ENCODE measurements around the gene MZF1.

The MZF1 gene

DNA sequence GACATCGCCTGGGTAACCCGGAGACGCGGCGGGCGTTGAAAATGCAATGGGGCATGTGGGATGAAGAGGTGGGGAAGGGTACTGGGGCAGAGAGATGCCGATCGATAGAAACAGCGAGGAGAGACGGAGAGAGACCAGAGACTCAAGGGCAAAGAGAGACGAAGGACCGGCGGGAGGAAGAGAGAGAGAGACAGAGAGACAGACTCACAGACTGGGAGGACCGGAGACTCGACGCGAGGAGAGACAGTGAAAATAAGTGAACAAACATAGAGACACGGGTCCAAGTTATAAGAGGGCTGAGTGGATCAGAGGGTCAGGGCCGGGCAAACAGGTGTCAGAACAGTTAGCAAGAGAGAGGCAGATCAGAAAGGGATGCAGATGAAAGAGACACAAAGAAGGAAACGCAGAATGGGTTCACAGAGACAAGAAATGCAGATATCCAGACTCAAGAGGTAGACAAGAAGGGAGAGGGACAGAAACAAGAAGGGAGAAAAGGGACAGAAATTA, 576 bp upstream of the MZF1 start (continued):
- TF ChIP-seq, protein P1, sequence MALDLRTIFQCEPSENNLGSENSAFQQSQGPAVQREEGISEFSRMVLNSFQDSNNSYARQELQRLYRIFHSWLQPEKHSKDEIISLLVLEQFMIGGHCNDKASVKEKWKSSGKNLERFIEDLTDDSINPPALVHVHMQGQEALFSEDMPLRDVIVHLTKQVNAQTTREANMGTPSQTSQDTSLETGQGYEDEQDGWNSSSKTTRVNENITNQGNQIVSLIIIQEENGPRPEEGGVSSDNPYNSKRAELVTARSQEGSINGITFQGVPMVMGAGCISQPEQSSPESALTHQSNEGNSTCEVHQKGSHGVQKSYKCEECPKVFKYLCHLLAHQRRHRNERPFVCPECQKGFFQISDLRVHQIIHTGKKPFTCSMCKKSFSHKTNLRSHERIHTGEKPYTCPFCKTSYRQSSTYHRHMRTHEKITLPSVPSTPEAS (tag by site-specific recombination; IDR thresholded peaks at IDR 0.05): no peak
- no peak for TF ChIP-seq ZNF560 (tag by site-specific recombination; IDR thresholded peaks at IDR 0.05; ENCODE audit: borderline replicate concordance)
- no peak for TF ChIP-seq HOXA7 (CRISPR knock-in tag; IDR thresholded peaks at IDR 0.05; ENCODE audit: borderline replicate concordance)
- TF ChIP-seq ZNF211 (tag by site-specific recombination; IDR thresholded peaks at IDR 0.05; ENCODE audit: low read depth): no peak
- TF ChIP-seq ZNF16 (tag by site-specific recombination; IDR thresholded peaks at IDR 0.05; ENCODE audit: low read depth): no peak
- TF ChIP-seq KLF16 (tag by site-specific recombination; IDR thresholded peaks at IDR 0.05): peak; percentile 76
- no peak for TF ChIP-seq GLI2 (tag by site-specific recombination; IDR thresholded peaks at IDR 0.05; ENCODE audit: borderline replicate concordance, low read depth)
- TF ChIP-seq ZNF292 (tag by site-specific recombination; IDR thresholded peaks at IDR 0.05; ENCODE audit: borderline replicate concordance, low read depth): no peak
- TF ChIP-seq, protein P2, sequence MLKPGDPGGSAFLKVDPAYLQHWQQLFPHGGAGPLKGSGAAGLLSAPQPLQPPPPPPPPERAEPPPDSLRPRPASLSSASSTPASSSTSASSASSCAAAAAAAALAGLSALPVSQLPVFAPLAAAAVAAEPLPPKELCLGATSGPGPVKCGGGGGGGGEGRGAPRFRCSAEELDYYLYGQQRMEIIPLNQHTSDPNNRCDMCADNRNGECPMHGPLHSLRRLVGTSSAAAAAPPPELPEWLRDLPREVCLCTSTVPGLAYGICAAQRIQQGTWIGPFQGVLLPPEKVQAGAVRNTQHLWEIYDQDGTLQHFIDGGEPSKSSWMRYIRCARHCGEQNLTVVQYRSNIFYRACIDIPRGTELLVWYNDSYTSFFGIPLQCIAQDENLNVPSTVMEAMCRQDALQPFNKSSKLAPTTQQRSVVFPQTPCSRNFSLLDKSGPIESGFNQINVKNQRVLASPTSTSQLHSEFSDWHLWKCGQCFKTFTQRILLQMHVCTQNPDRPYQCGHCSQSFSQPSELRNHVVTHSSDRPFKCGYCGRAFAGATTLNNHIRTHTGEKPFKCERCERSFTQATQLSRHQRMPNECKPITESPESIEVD (tag by site-specific recombination; IDR thresholded peaks at IDR 0.05): no peak
- no peak for TF ChIP-seq ZNF214 (tag by site-specific recombination; IDR thresholded peaks at IDR 0.05; ENCODE audit: borderline replicate concordance)
- no peak for TF ChIP-seq ZNF747 (tag by site-specific recombination; IDR thresholded peaks at IDR 0.05)
- no peak for TF ChIP-seq ZSCAN30 (tag by site-specific recombination; IDR thresholded peaks at IDR 0.05)
- TF ChIP-seq PRDM1 (tag by site-specific recombination; IDR thresholded peaks at IDR 0.05): peak; percentile 67
- no peak for TF ChIP-seq SP3 (tag by site-specific recombination; IDR thresholded peaks at IDR 0.05)
- no peak for TF ChIP-seq BCL11B (tag by site-specific recombination; IDR thresholded peaks at IDR 0.05; ENCODE audit: low read depth)
- TF ChIP-seq MEIS1 (CRISPR knock-in tag; IDR thresholded peaks at IDR 0.05; ENCODE audit: borderline replicate concordance): no peak
- 0 out of 2 replicates have a peak, but pooled peaks have one; percentile 33 for TF ChIP-seq ZNF169 (tag by site-specific recombination; IDR thresholded peaks at IDR 0.05)
- TF ChIP-seq ZFHX2 (tag by site-specific recombination; conservative IDR thresholded peaks at IDR 0.05): peak; percentile 17; the same call in 1 of the 2 replicates
- TF ChIP-seq, protein P3, sequence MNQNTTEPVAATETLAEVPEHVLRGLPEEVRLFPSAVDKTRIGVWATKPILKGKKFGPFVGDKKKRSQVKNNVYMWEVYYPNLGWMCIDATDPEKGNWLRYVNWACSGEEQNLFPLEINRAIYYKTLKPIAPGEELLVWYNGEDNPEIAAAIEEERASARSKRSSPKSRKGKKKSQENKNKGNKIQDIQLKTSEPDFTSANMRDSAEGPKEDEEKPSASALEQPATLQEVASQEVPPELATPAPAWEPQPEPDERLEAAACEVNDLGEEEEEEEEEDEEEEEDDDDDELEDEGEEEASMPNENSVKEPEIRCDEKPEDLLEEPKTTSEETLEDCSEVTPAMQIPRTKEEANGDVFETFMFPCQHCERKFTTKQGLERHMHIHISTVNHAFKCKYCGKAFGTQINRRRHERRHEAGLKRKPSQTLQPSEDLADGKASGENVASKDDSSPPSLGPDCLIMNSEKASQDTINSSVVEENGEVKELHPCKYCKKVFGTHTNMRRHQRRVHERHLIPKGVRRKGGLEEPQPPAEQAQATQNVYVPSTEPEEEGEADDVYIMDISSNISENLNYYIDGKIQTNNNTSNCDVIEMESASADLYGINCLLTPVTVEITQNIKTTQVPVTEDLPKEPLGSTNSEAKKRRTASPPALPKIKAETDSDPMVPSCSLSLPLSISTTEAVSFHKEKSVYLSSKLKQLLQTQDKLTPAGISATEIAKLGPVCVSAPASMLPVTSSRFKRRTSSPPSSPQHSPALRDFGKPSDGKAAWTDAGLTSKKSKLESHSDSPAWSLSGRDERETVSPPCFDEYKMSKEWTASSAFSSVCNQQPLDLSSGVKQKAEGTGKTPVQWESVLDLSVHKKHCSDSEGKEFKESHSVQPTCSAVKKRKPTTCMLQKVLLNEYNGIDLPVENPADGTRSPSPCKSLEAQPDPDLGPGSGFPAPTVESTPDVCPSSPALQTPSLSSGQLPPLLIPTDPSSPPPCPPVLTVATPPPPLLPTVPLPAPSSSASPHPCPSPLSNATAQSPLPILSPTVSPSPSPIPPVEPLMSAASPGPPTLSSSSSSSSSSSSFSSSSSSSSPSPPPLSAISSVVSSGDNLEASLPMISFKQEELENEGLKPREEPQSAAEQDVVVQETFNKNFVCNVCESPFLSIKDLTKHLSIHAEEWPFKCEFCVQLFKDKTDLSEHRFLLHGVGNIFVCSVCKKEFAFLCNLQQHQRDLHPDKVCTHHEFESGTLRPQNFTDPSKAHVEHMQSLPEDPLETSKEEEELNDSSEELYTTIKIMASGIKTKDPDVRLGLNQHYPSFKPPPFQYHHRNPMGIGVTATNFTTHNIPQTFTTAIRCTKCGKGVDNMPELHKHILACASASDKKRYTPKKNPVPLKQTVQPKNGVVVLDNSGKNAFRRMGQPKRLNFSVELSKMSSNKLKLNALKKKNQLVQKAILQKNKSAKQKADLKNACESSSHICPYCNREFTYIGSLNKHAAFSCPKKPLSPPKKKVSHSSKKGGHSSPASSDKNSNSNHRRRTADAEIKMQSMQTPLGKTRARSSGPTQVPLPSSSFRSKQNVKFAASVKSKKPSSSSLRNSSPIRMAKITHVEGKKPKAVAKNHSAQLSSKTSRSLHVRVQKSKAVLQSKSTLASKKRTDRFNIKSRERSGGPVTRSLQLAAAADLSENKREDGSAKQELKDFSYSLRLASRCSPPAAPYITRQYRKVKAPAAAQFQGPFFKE (tag by site-specific recombination; IDR thresholded peaks at IDR 0.05; ENCODE audit: borderline replicate concordance): no peak
- TF ChIP-seq, protein P4, sequence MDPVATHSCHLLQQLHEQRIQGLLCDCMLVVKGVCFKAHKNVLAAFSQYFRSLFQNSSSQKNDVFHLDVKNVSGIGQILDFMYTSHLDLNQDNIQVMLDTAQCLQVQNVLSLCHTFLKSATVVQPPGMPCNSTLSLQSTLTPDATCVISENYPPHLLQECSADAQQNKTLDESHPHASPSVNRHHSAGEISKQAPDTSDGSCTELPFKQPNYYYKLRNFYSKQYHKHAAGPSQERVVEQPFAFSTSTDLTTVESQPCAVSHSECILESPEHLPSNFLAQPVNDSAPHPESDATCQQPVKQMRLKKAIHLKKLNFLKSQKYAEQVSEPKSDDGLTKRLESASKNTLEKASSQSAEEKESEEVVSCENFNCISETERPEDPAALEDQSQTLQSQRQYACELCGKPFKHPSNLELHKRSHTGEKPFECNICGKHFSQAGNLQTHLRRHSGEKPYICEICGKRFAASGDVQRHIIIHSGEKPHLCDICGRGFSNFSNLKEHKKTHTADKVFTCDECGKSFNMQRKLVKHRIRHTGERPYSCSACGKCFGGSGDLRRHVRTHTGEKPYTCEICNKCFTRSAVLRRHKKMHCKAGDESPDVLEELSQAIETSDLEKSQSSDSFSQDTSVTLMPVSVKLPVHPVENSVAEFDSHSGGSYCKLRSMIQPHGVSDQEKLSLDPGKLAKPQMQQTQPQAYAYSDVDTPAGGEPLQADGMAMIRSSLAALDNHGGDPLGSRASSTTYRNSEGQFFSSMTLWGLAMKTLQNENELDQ (tag by site-specific recombination; IDR thresholded peaks at IDR 0.05; ENCODE audit: low read depth): no peak
- TF ChIP-seq ZNF658 (tag by site-specific recombination; IDR thresholded peaks at IDR 0.05): no peak
- TF ChIP-seq, protein P5, sequence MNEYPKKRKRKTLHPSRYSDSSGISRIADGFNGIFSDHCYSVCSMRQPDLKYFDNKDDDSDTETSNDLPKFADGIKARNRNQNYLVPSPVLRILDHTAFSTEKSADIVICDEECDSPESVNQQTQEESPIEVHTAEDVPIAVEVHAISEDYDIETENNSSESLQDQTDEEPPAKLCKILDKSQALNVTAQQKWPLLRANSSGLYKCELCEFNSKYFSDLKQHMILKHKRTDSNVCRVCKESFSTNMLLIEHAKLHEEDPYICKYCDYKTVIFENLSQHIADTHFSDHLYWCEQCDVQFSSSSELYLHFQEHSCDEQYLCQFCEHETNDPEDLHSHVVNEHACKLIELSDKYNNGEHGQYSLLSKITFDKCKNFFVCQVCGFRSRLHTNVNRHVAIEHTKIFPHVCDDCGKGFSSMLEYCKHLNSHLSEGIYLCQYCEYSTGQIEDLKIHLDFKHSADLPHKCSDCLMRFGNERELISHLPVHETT (tag by site-specific recombination; IDR thresholded peaks at IDR 0.05): no peak
- TF ChIP-seq ZNF664 (tag by site-specific recombination; IDR thresholded peaks at IDR 0.05): no peak
- TF ChIP-seq, protein P6, sequence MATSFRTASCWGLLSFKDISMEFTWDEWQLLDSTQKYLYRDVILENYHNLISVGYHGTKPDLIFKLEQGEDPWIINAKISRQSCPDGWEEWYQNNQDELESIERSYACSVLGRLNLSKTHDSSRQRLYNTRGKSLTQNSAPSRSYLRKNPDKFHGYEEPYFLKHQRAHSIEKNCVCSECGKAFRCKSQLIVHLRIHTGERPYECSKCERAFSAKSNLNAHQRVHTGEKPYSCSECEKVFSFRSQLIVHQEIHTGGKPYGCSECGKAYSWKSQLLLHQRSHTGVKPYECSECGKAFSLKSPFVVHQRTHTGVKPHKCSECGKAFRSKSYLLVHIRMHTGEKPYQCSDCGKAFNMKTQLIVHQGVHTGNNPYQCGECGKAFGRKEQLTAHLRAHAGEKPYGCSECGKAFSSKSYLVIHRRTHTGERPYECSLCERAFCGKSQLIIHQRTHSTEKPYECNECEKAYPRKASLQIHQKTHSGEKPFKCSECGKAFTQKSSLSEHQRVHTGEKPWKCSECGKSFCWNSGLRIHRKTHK (tag by site-specific recombination; IDR thresholded peaks at IDR 0.05): no peak
- TF ChIP-seq ZNF221 (tag by site-specific recombination; IDR thresholded peaks at IDR 0.05; ENCODE audit: borderline replicate concordance): no peak
- peak; percentile 68; the same call in 1 of the 2 replicates for TF ChIP-seq HOXD13 (CRISPR knock-in tag; IDR thresholded peaks at IDR 0.05; ENCODE audit: borderline replicate concordance)
